HepG2 (cell line): ENCODE results near the gene ZCCHC24. TPM values are rescaled to one million over a fixed set of nuclear protein-coding genes. Genes with fewer than 3 reads are reported as not detected.

ENCODE experiments used
- BHLHE40 ChIP-seq: IDR thresholded peaks from 2 replicates; pipeline ENCODE4 v1.6.1; 2011; ENCODE audit warnings: low read length, improper control_type of control experiment
- EHMT2 ChIP-seq: fragments of 200-600 bp; sonication (generic); IDR thresholded peaks from 2 replicates; pipeline ENCODE4 v1.7.0; 2017; ENCODE audit warnings: antibody characterized with exemption, low read depth, low read length, borderline replicate concordance
- FOSL2 ChIP-seq: sonication (generic); formaldehyde crosslinking; IDR thresholded peaks from 2 replicates; pipeline ENCODE4 v1.4.0; 2020; ENCODE audit warnings: missing genetic modification reagents
- ISL2 ChIP-seq: sonication (generic); formaldehyde crosslinking; IDR thresholded peaks from 2 replicates; pipeline ENCODE4 v1.5.0; 2020; ENCODE audit warnings: missing genetic modification reagents
- KLF13 ChIP-seq: sonication (generic); formaldehyde crosslinking; IDR thresholded peaks from 2 replicates; pipeline ENCODE4 v1.4.0; 2020; ENCODE audit warnings: mild to moderate bottlenecking, missing genetic modification reagents
- MAFG ChIP-seq: sonication (generic); formaldehyde crosslinking; IDR thresholded peaks from 2 replicates; pipeline ENCODE4 v1.5.1; 2020; ENCODE audit warnings: mild to moderate bottlenecking, missing genetic modification reagents
- MIER2 ChIP-seq: IDR thresholded peaks from 2 replicates; pipeline ENCODE4 v1.6.1; 2016; ENCODE audit warnings: missing biosample characterization, missing genetic modification reagents
- MLLT10 ChIP-seq: sonication (generic); formaldehyde crosslinking; IDR thresholded peaks from 2 replicates; pipeline ENCODE4 v1.4.0; 2020; ENCODE audit warnings: missing genetic modification reagents
- MTF1 ChIP-seq: sonication (generic); formaldehyde crosslinking; IDR thresholded peaks from 2 replicates; pipeline ENCODE4 v1.5.0; 2020; ENCODE audit warnings: missing genetic modification reagents
- PHF8 ChIP-seq: sonication (generic); formaldehyde crosslinking; IDR thresholded peaks from 2 replicates; pipeline ENCODE4 v1.5.0; 2020; ENCODE audit warnings: missing genetic modification reagents
- RBM39 ChIP-seq: fragments of 200-400 bp; formaldehyde crosslinking; IDR thresholded peaks from one replicate; pipeline ENCODE4 v1.6.1; 2018; ENCODE audit warnings: antibody characterized with exemption, mild to moderate bottlenecking, low read depth, low read length; ENCODE audit not compliant: poor library complexity, severe bottlenecking
- SMC3 ChIP-seq: IDR thresholded peaks from 2 replicates; pipeline ENCODE4 v1.6.1; 2011; ENCODE audit warnings: low read length, improper control_type of control experiment
- SOX13 ChIP-seq, 3 experiments: fragments of 450-650 bp in 1 of 3; sonication (generic) in 1 of 3; formaldehyde crosslinking in 1 of 3; IDR thresholded peaks in 2 of 3; conservative IDR thresholded peaks in 1 of 3; 2 replicates each; pipeline versions ENCODE4 v1.5.0 to v1.6.1; 2016 to 2020; ENCODE audit warnings: antibody characterized with exemption in 1 of 3, mild to moderate bottlenecking in 1 of 3, missing compliant biosample characterization in 1 of 3, missing genetic modification reagents in 1 of 3, moderate library complexity in 1 of 3
- TCF7L2 ChIP-seq: IDR thresholded peaks from 2 replicates; pipeline ENCODE4 v1.6.1; 2011; ENCODE audit warnings: mild to moderate bottlenecking, low read depth, low read length, moderate library complexity
- TRIM24 ChIP-seq: sonication (generic); formaldehyde crosslinking; IDR thresholded peaks from 2 replicates; pipeline ENCODE4 v1.8.0; 2022; ENCODE audit warnings: mild to moderate bottlenecking, missing genetic modification reagents
- ZNF124 ChIP-seq: sonication (generic); formaldehyde crosslinking; IDR thresholded peaks from 2 replicates; pipeline ENCODE4 v1.4.0; 2020; ENCODE audit warnings: missing genetic modification reagents
- ZNF225 ChIP-seq: sonication (generic); formaldehyde crosslinking; IDR thresholded peaks from 2 replicates; pipeline ENCODE4 v1.4.0; 2020; ENCODE audit warnings: mild to moderate bottlenecking, missing genetic modification reagents
- ZNF33B ChIP-seq: sonication (generic); formaldehyde crosslinking; IDR thresholded peaks from 2 replicates; pipeline ENCODE4 v1.5.1; 2020; ENCODE audit warnings: mild to moderate bottlenecking, missing genetic modification reagents
- ZNF713 ChIP-seq: sonication (generic); formaldehyde crosslinking; IDR thresholded peaks from 2 replicates; pipeline ENCODE4 v1.4.0; 2020; ENCODE audit warnings: mild to moderate bottlenecking, missing genetic modification reagents
- ZNF775 ChIP-seq: sonication (generic); formaldehyde crosslinking; IDR thresholded peaks from 2 replicates; pipeline ENCODE4 v1.4.0; 2020; ENCODE audit warnings: missing genetic modification reagents, mild to moderate bottlenecking, moderate library complexity, borderline replicate concordance
- ZSCAN25 ChIP-seq: sonication (generic); formaldehyde crosslinking; IDR thresholded peaks from 2 replicates; pipeline ENCODE4 v1.8.0; 2022; ENCODE audit warnings: mild to moderate bottlenecking, missing genetic modification reagents
- polyA plus RNA-seq, 8 experiments: library from polyadenylated mRNA; depleted of rRNA in 3 of 8; stranded (reverse) in 7 of 8; unstranded in 1 of 8; fragments of >200 nt; fragmentation: Illumina TruSeq in 4 of 8; extraction: Trizol in 4 of 8; gene quantifications; 2 replicates each; pipeline versions ENCODE4 v1.2.1 to v1.2.3, GENCODE V29; 2011 to 2016; ENCODE audit warnings: low read depth in 4 of 8, missing spikeins in 1 of 8, mixed read lengths in 1 of 8; ENCODE audit not compliant: insufficient read depth in 1 of 8
- total RNA-seq, 5 experiments: library from RNA; depleted of rRNA; stranded (reverse); fragments of >200 nt; fragmentation: Illumina TruSeq; extraction: Trizol; gene quantifications; 2 replicates each; pipeline ENCODE4 v1.2.3, GENCODE V29; 2016; ENCODE audit warnings: low read depth in 1 of 5
- TF ChIP-seq, protein P1 (sequence below): sonication (generic); formaldehyde crosslinking; IDR thresholded peaks from 2 replicates; pipeline ENCODE4 v1.5.0; 2020; ENCODE audit warnings: missing genetic modification reagents
- TF ChIP-seq, protein P2 (sequence below): sonication (generic); formaldehyde crosslinking; IDR thresholded peaks from 2 replicates; pipeline ENCODE4 v1.4.0; 2020; ENCODE audit warnings: missing genetic modification reagents
- TF ChIP-seq, protein P3 (sequence below): sonication (generic); formaldehyde crosslinking; IDR thresholded peaks from 2 replicates; pipeline ENCODE4 v1.4.0; 2020; ENCODE audit warnings: missing genetic modification reagents, mild to moderate bottlenecking, borderline replicate concordance
- TF ChIP-seq, protein P4 (sequence below): conservative IDR thresholded peaks from 2 replicates; pipeline ENCODE4 v1.6.1; 2018; ENCODE audit warnings: missing genetic modification reagents

The ZCCHC24 gene
- total and polyA plus RNA-seq, 2 of the 13 experiments (the other 11 are each of a cell fraction or from before 2014, with no cell fraction given) = 3.1 to 7.9 TPM

DNA sequence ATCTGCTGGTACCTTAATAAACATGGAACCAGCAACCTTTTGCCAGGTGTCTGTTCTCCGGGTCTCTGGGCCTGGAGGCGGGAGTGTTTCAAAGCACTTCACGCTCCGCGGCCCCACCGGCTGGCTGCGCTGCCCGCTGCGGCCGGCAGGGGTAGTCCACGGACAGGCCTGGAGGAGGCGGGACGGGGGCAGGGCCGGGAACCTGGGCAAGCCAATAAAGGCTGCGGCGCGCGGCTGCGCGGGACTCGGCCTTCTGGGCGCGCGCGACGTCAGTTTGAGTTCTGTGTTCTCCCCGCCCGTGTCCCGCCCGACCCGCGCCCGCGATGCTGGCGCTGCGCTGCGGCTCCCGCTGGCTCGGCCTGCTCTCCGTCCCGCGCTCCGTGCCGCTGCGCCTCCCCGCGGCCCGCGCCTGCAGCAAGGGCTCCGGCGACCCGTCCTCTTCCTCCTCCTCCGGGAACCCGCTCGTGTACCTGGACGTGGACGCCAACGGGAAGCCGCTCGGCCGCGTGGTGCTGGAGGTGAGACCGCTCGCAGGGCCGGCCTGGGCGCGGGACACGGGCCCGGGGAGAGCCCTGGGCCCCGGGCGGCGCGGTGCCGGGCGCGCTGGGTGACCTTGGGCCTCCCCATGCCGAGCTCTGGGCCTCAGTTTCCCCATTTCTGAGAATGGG is 98.1 kb downstream of the ZCCHC24 start, which contains the start of gene PPIF (continued):
- TF ChIP-seq PHF8 (CRISPR knock-in tag) = no peak
- no peak for TF ChIP-seq SOX13 (IDR thresholded peaks at IDR 0.05)
- TF ChIP-seq SOX13 (CRISPR knock-in tag; conservative IDR thresholded peaks at IDR 0.05 in 1 of 2, IDR thresholded peaks at IDR 0.05 in 1 of 2) = peak in 1 of 2 experiments; percentile 46; a peak in 1 of 4 replicates
- TF ChIP-seq ZSCAN25 (CRISPR knock-in tag) = peak; percentile 29; the same call in 1 of the 2 replicates
- TF ChIP-seq ZNF775 (CRISPR knock-in tag) = no peak
- TF ChIP-seq MIER2 = 0 out of 2 replicates have a peak, but pooled peaks have one; percentile 31
- TF ChIP-seq, protein P1, sequence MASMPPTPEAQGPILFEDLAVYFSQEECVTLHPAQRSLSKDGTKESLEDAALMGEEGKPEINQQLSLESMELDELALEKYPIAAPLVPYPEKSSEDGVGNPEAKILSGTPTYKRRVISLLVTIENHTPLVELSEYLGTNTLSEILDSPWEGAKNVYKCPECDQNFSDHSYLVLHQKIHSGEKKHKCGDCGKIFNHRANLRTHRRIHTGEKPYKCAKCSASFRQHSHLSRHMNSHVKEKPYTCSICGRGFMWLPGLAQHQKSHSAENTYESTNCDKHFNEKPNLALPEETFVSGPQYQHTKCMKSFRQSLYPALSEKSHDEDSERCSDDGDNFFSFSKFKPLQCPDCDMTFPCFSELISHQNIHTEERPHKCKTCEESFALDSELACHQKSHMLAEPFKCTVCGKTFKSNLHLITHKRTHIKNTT (CRISPR knock-in tag) = no peak
- no peak for TF ChIP-seq EHMT2
- TF ChIP-seq ISL2 (CRISPR knock-in tag) = no peak; the same call in 1 of the 2 replicates
- no peak; the same call in 1 of the 2 replicates for TF ChIP-seq ZNF33B
- TF ChIP-seq MAFG (CRISPR knock-in tag) = no peak
- 0 out of 2 replicates have a peak, but pooled peaks have one; percentile 15 for TF ChIP-seq TRIM24 (CRISPR knock-in tag)
- TF ChIP-seq, protein P2, sequence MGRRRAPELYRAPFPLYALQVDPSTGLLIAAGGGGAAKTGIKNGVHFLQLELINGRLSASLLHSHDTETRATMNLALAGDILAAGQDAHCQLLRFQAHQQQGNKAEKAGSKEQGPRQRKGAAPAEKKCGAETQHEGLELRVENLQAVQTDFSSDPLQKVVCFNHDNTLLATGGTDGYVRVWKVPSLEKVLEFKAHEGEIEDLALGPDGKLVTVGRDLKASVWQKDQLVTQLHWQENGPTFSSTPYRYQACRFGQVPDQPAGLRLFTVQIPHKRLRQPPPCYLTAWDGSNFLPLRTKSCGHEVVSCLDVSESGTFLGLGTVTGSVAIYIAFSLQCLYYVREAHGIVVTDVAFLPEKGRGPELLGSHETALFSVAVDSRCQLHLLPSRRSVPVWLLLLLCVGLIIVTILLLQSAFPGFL (CRISPR knock-in tag) = no peak
- peak; percentile 61 for TF ChIP-seq RBM39
- TF ChIP-seq, protein P3, sequence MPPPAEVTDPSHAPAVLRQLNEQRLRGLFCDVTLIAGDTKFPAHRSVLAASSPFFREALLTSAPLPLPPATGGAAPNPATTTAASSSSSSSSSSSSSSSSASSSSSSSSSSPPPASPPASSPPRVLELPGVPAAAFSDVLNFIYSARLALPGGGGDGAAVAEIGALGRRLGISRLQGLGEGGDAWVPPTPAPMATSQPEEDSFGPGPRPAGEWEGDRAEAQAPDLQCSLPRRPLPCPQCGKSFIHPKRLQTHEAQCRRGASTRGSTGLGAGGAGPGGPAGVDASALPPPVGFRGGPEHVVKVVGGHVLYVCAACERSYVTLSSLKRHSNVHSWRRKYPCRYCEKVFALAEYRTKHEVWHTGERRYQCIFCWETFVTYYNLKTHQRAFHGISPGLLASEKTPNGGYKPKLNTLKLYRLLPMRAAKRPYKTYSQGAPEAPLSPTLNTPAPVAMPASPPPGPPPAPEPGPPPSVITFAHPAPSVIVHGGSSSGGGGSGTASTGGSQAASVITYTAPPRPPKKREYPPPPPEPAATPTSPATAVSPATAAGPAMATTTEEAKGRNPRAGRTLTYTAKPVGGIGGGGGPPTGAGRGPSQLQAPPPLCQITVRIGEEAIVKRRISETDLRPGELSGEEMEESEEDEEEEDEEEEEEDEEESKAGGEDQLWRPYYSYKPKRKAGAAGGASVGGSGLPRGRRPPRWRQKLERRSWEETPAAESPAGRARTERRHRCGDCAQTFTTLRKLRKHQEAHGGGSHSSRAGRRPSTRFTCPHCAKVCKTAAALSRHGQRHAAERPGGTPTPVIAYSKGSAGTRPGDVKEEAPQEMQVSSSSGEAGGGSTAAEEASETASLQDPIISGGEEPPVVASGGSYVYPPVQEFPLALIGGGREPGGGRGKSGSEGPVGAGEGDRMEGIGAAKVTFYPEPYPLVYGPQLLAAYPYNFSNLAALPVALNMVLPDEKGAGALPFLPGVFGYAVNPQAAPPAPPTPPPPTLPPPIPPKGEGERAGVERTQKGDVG = no peak
- TF ChIP-seq MTF1 (CRISPR knock-in tag) = no peak
- TF ChIP-seq SMC3 = no peak
- no peak; the same call in 1 of the 2 replicates for TF ChIP-seq ZNF225 (CRISPR knock-in tag)
- TF ChIP-seq ZNF124 (CRISPR knock-in tag) = no peak
- no peak for TF ChIP-seq TCF7L2
- no peak for TF ChIP-seq BHLHE40
- TF ChIP-seq ZNF713 (CRISPR knock-in tag) = no peak
- no peak for TF ChIP-seq MLLT10
- TF ChIP-seq FOSL2 (CRISPR knock-in tag) = 0 out of 2 replicates have a peak, but pooled peaks have one; percentile 29
- no peak for TF ChIP-seq KLF13
- TF ChIP-seq, protein P4, sequence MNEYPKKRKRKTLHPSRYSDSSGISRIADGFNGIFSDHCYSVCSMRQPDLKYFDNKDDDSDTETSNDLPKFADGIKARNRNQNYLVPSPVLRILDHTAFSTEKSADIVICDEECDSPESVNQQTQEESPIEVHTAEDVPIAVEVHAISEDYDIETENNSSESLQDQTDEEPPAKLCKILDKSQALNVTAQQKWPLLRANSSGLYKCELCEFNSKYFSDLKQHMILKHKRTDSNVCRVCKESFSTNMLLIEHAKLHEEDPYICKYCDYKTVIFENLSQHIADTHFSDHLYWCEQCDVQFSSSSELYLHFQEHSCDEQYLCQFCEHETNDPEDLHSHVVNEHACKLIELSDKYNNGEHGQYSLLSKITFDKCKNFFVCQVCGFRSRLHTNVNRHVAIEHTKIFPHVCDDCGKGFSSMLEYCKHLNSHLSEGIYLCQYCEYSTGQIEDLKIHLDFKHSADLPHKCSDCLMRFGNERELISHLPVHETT = no peak
